GM19395 (cell line): ENCODE measurements around the gene RNASE4.
"Not testable (repeated sequence)": the region's sequence is repeated elsewhere in the genome, so short reads cannot be mapped to it uniquely, and the experiment has no call there.

ENCODE experiments used
- ATAC-seq: cut with Tn5 transposase; IDR thresholded peaks from one replicate; pipeline ENCODE4 v1.9.1; 2021; ENCODE audit warnings: mild to moderate bottlenecking, moderate library complexity; ENCODE audit not compliant: unreplicated experiment

RNASE4 gene

GRCh38 chr14:20734430-20734806, 50.1 kb downstream of the RNASE4 start:
- no peak for ATAC-seq

- not testable (repeated sequence) for ATAC-seq
Observed at GRCh38 chr14:20738292-20738691, 53.9 kb downstream of the RNASE4 start.

GRCh38 chr14:20742132-20742531, 57.8 kb downstream of the RNASE4 start:
- no peak for ATAC-seq

- no peak for ATAC-seq
Observed at GRCh38 chr14:20743556-20743955, 59.2 kb downstream of the RNASE4 start.

GRCh38 chr14:20745571-20746358, 61.4 kb downstream of the RNASE4 start, which contains the start of gene EDDM3A:
Gene EDDM3A, plus strand, starts transcription at chr14:20745887. Its CDS starts 1,694 bp downstream, at chr14:20747581.
- ATAC-seq, result no peak

GRCh38 chr14:20746566-20746965, 62.2 kb downstream of the RNASE4 start:
- ATAC-seq, result no peak

- no peak for ATAC-seq
Observed at GRCh38 chr14:20748439-20748838, 64.1 kb downstream of the RNASE4 start.

GRCh38 chr14:20750194-20750593, 65.8 kb downstream of the RNASE4 start:
- ATAC-seq, result no peak
